GM18867 (cell line): ENCODE measurements around the gene FBN2.
A peak's percentile ranks its signal among the peaks of the same experiment; 100 is the strongest.

ENCODE experiments used
- ATAC-seq: cut with Tn5 transposase; IDR thresholded peaks from one replicate; pipeline ENCODE4 v1.9.1; 2021; ENCODE audit warnings: mild to moderate bottlenecking, moderate library complexity; ENCODE audit not compliant: unreplicated experiment

Gene FBN2

GRCh38 chr5:128216285-128216684 is 321.8 kb downstream of the FBN2 start:
- no peak for ATAC-seq

GRCh38 chr5:128213833-128214232 is 324.2 kb downstream of the FBN2 start:
- no peak for ATAC-seq

GRCh38 chr5:128213340-128213739 is 324.7 kb downstream of the FBN2 start:
- peak; percentile 73 for ATAC-seq

- ATAC-seq: no peak
Measured at GRCh38 chr5:128212191-128212806, 325.7 kb downstream of the FBN2 start.

- no peak for ATAC-seq
Measured at GRCh38 chr5:128208436-128208835, 329.6 kb downstream of the FBN2 start.
